ENCODE results near the gene ATP9B.

The ATP9B gene

GRCh38 chr18:79393181-79393634, 324.0 kb downstream of the ATP9B start:
- Histone ChIP-seq H3K9me2 (replicated peaks; ENCODE audit: low read depth, low read length) (no peaks in the 10 kb centered on the region), H3K9me3 (ENCODE audit: insufficient read depth, low read depth, low read length) (no peaks in the 10 kb centered on the region), H3F3A (ENCODE audit: low read depth) (peaks cover 6% of the 10 kb centered on the region; the same call in 1 of the 2 replicates), H3K27me3 (ENCODE audit: insufficient read depth, low read length, poor library complexity, severe bottlenecking) (no peaks in the 10 kb centered on the region), H3K9ac (ENCODE audit: low read depth, low read length, poor library complexity, severe bottlenecking) (peak overlapping the region; percentile 57), H3K36me3 (ENCODE audit: insufficient read depth, low read length) (no peaks in the 10 kb centered on the region), H2AFZ (ENCODE audit: low read length) (peak overlapping the region; percentile 70; the same call in 1 of the 2 replicates), H3K4me2 (ENCODE audit: low read depth, low read length, poor library complexity, severe bottlenecking) (peak overlapping the region; percentile 83), H3K4me3 (ENCODE audit: low read length, poor library complexity, severe bottlenecking) (peak overlapping the region; percentile 82), H3K79me2 (ENCODE audit: insufficient read depth, low read length) (peaks cover 7% of the 10 kb centered on the region; the same call in 1 of the 2 replicates), H3K4me1 (ENCODE audit: insufficient read depth, low read length, poor library complexity, severe bottlenecking) (peaks cover 28% of the 10 kb centered on the region), H4K20me1 (ENCODE audit: insufficient read depth, low read length, poor library complexity, severe bottlenecking) (no peaks in the 10 kb centered on the region)
- TF ChIP-seq EZH2phosphoT487 (IDR thresholded peaks at IDR 0.05; ENCODE audit: borderline replicate concordance) (no peak), CTCF (conservative IDR thresholded peaks at IDR 0.05; ENCODE audit: low read length) (no peak)

DNA sequence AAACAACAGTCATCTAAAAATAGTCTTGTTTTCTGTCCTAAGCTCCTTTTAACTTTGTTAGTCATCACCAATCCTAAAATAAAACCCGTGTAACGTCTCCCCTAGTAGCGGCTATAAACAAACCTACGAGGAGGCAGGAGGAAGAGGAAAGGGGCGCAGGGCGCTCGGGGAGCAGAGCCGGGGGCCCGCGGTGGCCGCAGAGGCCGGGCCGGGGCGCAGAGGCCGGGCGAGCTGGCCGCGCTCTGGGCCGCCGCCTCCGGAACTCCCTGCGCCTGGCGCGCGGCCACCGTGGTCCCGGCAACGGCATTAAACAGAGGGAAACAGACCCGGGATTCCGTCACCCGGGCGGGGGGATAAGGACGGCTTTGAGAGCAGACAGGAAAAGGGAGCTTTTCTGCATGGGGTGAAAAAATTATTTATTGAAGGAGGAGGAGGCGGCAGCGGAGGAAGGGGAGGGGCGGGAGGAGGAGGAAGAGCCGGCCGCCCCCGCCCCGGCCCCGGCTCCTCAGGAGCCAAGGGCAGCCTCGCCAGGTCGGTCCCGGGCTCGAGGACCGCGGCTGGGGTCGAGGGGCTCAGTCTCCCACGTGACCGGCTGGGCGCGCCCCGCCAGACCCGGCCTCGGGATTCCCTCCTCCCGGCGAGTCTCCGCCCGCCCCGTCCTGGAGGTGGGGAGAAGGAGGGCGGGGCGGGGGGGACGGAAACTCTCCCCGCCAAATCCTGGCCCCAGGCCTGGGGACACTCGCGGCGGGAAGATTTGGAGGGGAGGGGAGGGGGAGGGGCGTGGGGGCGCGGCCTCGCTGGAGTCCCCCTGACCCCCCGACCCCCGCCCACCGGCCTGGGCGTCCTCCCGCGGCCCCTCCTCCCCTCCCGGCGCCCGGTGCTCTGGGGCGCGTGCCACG, 324.7 kb downstream of the ATP9B start:
- Histone ChIP-seq H4K20me1 (ENCODE audit: insufficient read depth, low read length, poor library complexity, severe bottlenecking) (no peaks in the 10 kb centered on the region), H3K27me3 (ENCODE audit: insufficient read depth, low read length, poor library complexity, severe bottlenecking) (no peaks in the 10 kb centered on the region), H3K9ac (ENCODE audit: low read depth, low read length, poor library complexity, severe bottlenecking) (peak overlapping the region; percentile 57), H3K4me1 (ENCODE audit: insufficient read depth, low read length, poor library complexity, severe bottlenecking) (peaks cover 34% of the 10 kb centered on the region), H3K79me2 (ENCODE audit: insufficient read depth, low read length) (peaks cover 11% of the 10 kb centered on the region; the same call in 1 of the 2 replicates), H3K4me2 (ENCODE audit: low read depth, low read length, poor library complexity, severe bottlenecking) (peak overlapping the region; percentile 83), H3K9me2 (replicated peaks; ENCODE audit: low read depth, low read length) (no peaks in the 10 kb centered on the region), H2AFZ (ENCODE audit: low read length) (peak overlapping the region; percentile 70), H3F3A (ENCODE audit: low read depth) (peaks cover 6% of the 10 kb centered on the region; the same call in 1 of the 2 replicates), H3K9me3 (ENCODE audit: insufficient read depth, low read depth, low read length) (no peaks in the 10 kb centered on the region), H3K36me3 (ENCODE audit: insufficient read depth, low read length) (no peaks in the 10 kb centered on the region), H3K4me3 (ENCODE audit: low read length, poor library complexity, severe bottlenecking) (peak overlapping the region; percentile 82)
- TF ChIP-seq CTCF (conservative IDR thresholded peaks at IDR 0.05; ENCODE audit: low read length) (no peak), EZH2phosphoT487 (IDR thresholded peaks at IDR 0.05; ENCODE audit: borderline replicate concordance) (no peak)

- no peaks in the 10 kb centered on the region for H3K27me3 ChIP-seq (ENCODE audit: insufficient read depth, low read length, poor library complexity, severe bottlenecking)
- H3K9ac ChIP-seq (ENCODE audit: low read depth, low read length, poor library complexity, severe bottlenecking) = peak overlapping the region; percentile 57
- H3K4me2 ChIP-seq (ENCODE audit: low read depth, low read length, poor library complexity, severe bottlenecking) = peak overlapping the region; percentile 83
- no peaks in the 10 kb centered on the region for H3K36me3 ChIP-seq (ENCODE audit: insufficient read depth, low read length)
- H2AFZ ChIP-seq (ENCODE audit: low read length) = peak overlapping the region; percentile 70
- H3K79me2 ChIP-seq (ENCODE audit: insufficient read depth, low read length) = peaks cover 18% of the 10 kb centered on the region; the same call in 1 of the 2 replicates
- H3K4me3 ChIP-seq (ENCODE audit: low read length, poor library complexity, severe bottlenecking) = peak overlapping the region; percentile 82
- no peaks in the 10 kb centered on the region for H3K9me2 ChIP-seq (replicated peaks; ENCODE audit: low read depth, low read length)
- H4K20me1 ChIP-seq (ENCODE audit: insufficient read depth, low read length, poor library complexity, severe bottlenecking) = no peaks in the 10 kb centered on the region
- H3F3A ChIP-seq (ENCODE audit: low read depth) = peaks cover 6% of the 10 kb centered on the region; the same call in 1 of the 2 replicates
- no peaks in the 10 kb centered on the region for H3K9me3 ChIP-seq (ENCODE audit: insufficient read depth, low read depth, low read length)
- H3K4me1 ChIP-seq (ENCODE audit: insufficient read depth, low read length, poor library complexity, severe bottlenecking) = peaks cover 39% of the 10 kb centered on the region
- TF ChIP-seq EZH2phosphoT487 (IDR thresholded peaks at IDR 0.05; ENCODE audit: borderline replicate concordance) (no peak), CTCF (conservative IDR thresholded peaks at IDR 0.05; ENCODE audit: low read length) (0 out of 2 replicates have a peak, but pooled peaks have one; percentile 12)
These were observed 325.5 kb downstream of the ATP9B start for GRCh38 chr18:79394534-79395307.

Data from Loucy (cell line).